Right atrium auricular region (tissue), 2 donors: ENCODE measurements around the gene NXPH1. TPM values are rescaled to one million over a fixed set of nuclear protein-coding genes. Genes with fewer than 3 reads are reported as not detected.

Source experiments
- DNase-seq: peaks from one replicate; pipeline ENCODE4 v3.0.0-alpha.2; 2019; ENCODE audit warnings: low spot score
- H3K27ac ChIP-seq, 2 donors: fragments of 200-600 bp; sonication (generic); 1 replicate in 1 of 2; 2 replicates in 1 of 2; pipeline ENCODE4 v1.5.1; 2016 to 2019
- H3K27me3 ChIP-seq, 2 donors: fragments of 200-600 bp; sonication (generic); one replicate each; pipeline versions ENCODE4 v1.5.1 to v1.6.0; 2017 to 2019
- H3K36me3 ChIP-seq: fragments of 200-600 bp; sonication (generic); one replicate; pipeline ENCODE4 v1.5.1; 2016
- H3K4me1 ChIP-seq, 2 donors: fragments of 200-600 bp; sonication (generic); one replicate each; pipeline versions ENCODE4 v1.5.1 to v1.6.0; 2017 to 2019
- H3K4me3 ChIP-seq, 2 donors: fragments of 200-600 bp; sonication (generic); 1 replicate in 1 of 2; 2 replicates in 1 of 2; pipeline ENCODE4 v1.5.1; 2017 to 2019; ENCODE audit warnings: mild to moderate bottlenecking in 1 of 2, moderate library complexity in 1 of 2
- H3K9me3 ChIP-seq, 2 donors: fragments of 200-600 bp; sonication (generic); one replicate each; pipeline ENCODE4 v1.5.1; 2019
- total RNA-seq, 2 donors: library from RNA; depleted of rRNA; stranded (reverse); fragments of >200 nt; gene quantifications; one replicate each; pipeline ENCODE4 v1.1.0, GENCODE V29; 2016
- TF ChIP-seq, protein P1 (sequence below), 2 donors: fragments of 200-600 bp; sonication (generic); IDR thresholded peaks; one replicate each; pipeline ENCODE4 v1.5.1; 2019; ENCODE audit warnings: antibody characterized with exemption in 2 of 2

NXPH1 gene
- total RNA-seq, 2 donors from 2014 or later: not detected

DNA sequence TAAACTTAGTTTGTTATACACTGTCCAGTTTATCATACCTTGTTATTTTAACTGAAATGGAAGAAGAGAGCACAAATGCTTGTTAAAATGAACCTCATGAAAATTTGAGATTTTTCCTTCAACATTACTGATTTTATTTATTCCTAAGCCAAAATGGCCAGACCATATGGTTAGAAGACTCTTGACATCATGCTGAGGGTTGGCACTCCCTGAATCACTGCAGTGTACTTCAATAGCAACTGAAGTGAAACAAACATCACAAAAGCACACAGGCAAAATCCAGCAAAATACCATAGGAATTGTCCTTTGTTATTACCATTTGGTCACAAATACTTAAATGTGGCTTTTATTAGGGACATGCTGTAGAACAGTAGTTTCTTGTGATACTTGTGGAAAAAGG is 347.8 kb downstream of the NXPH1 start:
- TF ChIP-seq, protein P1, sequence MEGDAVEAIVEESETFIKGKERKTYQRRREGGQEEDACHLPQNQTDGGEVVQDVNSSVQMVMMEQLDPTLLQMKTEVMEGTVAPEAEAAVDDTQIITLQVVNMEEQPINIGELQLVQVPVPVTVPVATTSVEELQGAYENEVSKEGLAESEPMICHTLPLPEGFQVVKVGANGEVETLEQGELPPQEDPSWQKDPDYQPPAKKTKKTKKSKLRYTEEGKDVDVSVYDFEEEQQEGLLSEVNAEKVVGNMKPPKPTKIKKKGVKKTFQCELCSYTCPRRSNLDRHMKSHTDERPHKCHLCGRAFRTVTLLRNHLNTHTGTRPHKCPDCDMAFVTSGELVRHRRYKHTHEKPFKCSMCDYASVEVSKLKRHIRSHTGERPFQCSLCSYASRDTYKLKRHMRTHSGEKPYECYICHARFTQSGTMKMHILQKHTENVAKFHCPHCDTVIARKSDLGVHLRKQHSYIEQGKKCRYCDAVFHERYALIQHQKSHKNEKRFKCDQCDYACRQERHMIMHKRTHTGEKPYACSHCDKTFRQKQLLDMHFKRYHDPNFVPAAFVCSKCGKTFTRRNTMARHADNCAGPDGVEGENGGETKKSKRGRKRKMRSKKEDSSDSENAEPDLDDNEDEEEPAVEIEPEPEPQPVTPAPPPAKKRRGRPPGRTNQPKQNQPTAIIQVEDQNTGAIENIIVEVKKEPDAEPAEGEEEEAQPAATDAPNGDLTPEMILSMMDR (IDR thresholded peaks at IDR 0.05): no peak
- no peak for DNase-seq
- Histone ChIP-seq H3K4me1 (no peaks in the 10 kb centered on the region), H3K36me3 (no peaks in the 10 kb centered on the region), H3K27me3 (no peaks in the 10 kb centered on the region), H3K4me3 (no peak overlapping the region), H3K27ac (no peak overlapping the region), H3K9me3 (no peaks in the 10 kb centered on the region)

DNA sequence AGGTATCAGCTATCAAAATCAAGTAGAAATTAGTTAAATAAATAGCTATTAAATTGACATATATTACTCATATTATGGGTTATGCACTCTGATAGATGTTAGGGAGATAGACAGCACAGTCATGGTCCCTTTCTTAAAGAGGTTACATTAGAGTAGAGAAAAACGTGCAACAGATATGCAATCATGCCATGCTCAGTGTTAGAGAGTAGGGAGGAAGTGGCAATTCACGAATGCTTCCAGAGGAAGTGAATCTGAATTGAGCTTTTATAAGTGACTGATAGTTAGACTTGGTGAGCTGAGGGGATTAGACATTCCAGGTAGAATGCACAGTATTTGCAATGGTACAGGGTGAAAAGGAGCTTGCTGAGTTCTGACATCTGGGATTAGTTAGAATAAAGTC is 349.8 kb downstream of the NXPH1 start:
- Histone ChIP-seq H3K27me3 (no peaks in the 10 kb centered on the region), H3K4me3 (no peak overlapping the region), H3K27ac (no peak overlapping the region), H3K36me3 (no peaks in the 10 kb centered on the region), H3K9me3 (no peaks in the 10 kb centered on the region), H3K4me1 (no peaks in the 10 kb centered on the region)
- DNase-seq: no peak
- TF ChIP-seq, protein P1 (IDR thresholded peaks at IDR 0.05): no peak

DNA sequence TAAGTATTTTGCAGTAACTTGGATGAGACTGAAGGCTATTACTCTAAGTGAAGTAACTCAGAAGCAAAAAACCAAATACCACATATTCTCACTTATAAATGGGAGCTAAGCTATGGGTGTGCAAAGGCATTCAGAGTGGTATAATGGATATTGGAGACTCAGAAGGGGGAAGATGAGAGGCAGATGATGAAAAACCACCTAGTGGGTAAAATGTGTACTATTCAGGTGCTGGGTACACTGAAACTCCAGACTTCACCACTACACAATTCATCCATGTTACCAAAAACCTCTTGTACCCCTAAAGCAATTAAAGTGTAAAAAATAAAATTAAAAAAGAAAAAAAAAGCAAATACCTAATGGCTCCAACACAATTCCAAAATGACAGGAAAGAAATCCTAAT is 351.7 kb downstream of the NXPH1 start:
- no peak for DNase-seq
- H3K36me3 ChIP-seq: no peaks in the 10 kb centered on the region
- H3K27ac ChIP-seq: no peak overlapping the region
- no peaks in the 10 kb centered on the region for H3K9me3 ChIP-seq
- H3K4me1 ChIP-seq: no peaks in the 10 kb centered on the region
- no peaks in the 10 kb centered on the region for H3K27me3 ChIP-seq
- H3K4me3 ChIP-seq: no peak overlapping the region
- TF ChIP-seq, protein P1 (IDR thresholded peaks at IDR 0.05): no peak

DNA sequence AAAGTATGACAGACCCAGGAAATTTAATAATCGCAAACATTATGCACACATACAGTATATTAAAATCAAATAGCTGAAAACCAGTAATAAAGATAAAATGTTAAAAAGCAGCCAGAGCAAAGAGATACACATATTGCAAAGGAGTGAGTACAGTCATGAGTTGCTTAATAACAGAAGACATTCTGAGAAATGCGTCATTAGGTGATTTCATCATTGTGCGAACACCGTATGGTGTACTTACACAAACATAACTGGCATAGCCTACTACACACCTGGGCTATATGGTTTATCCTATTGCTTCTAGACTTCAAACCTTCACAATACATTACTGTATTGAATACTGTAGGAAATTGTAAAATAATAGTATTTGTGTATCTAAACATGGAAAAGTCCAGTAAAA is 367.6 kb downstream of the NXPH1 start:
- DNase-seq: no peak
- Histone ChIP-seq H3K9me3 (no peaks in the 10 kb centered on the region), H3K27ac (no peak overlapping the region), H3K4me3 (no peak overlapping the region), H3K27me3 (no peaks in the 10 kb centered on the region), H3K4me1 (no peaks in the 10 kb centered on the region), H3K36me3 (no peaks in the 10 kb centered on the region)
- TF ChIP-seq, protein P1 (IDR thresholded peaks at IDR 0.05): no peak

Other genes with a start within 250 kb of the NXPH1 start
- 10 to 100 TPM; 39.4 to 51.8 TPM for gene ICA1, start 171.4 kb upstream of the NXPH1 start, total RNA-seq